ENCODE data around the gene TXNDC9. TPM values are rescaled to one million over a fixed set of nuclear protein-coding genes. Genes with fewer than 3 reads are reported as not detected.

TXNDC9 gene
- total and polyA plus RNA-seq, 10 donors = 18.3 to 49.7 (median 26.1) TPM

GRCh38 chr2:99275882-99276281, 60.3 kb downstream of the TXNDC9 start:
- Histone ChIP-seq H3K4me3 (no peak overlapping the region), H3K9me3 (peaks cover 4 to 35% (median 26%) of the 10 kb centered on the region in 8 donors), H3K36me3 (peaks cover 0 to 13% (median 0%) of the 10 kb centered on the region in 6 donors), H3K27ac (no peak overlapping the region), H3K4me1 (no peaks in the 10 kb centered on the region), H3K27me3 (replicated peaks in 1 of 7) (no peaks in the 10 kb centered on the region)
- intact Hi-C loops (cut with DNase I; ENCODE audit: low total_unique reads) = no loop called here
- TF ChIP-seq POLR2A (IDR thresholded peaks at IDR 0.05) (no peak), POLR2AphosphoS5 (IDR thresholded peaks at IDR 0.05) (no peak), CTCF (IDR thresholded peaks at IDR 0.05 in 8 of 11, conservative IDR thresholded peaks at IDR 0.05 in 3 of 11) (no peak)
- WGBS, 5 donors = 52 to 73% (median 67%) methylated on average over 7 of the region's 7 CpGs
- DNase-seq = no peak

Other genes starting within 250 kb of the TXNDC9 start
- 1 to 10 TPM in 6 of 7 donors, under 1 TPM in 1; 0.52 to 2.4 (median 1.5) TPM for gene C2orf15, start 194.6 kb downstream of the TXNDC9 start, total RNA-seq
- 1 to 10 TPM; 1.3 to 1.4 (median 1.3) TPM for gene C2orf15, start 194.6 kb downstream of the TXNDC9 start, polyA plus RNA-seq
- 10 to 100 TPM in 3 of 7 donors, 1 to 10 TPM in 4; 6.8 to 14.0 (median 8.1) TPM for gene TSGA10, start 181.4 kb downstream of the TXNDC9 start, total RNA-seq
- gene TSGA10, start 181.4 kb downstream of the TXNDC9 start, polyA plus RNA-seq = 1 to 10 TPM; 2.5 to 4.6 (median 2.7) TPM
- gene LIPT1, start 181.4 kb downstream of the TXNDC9 start, total RNA-seq = 10 to 100 TPM; 10.4 to 20.8 (median 15.6) TPM
- gene LIPT1, start 181.4 kb downstream of the TXNDC9 start, polyA plus RNA-seq = 10 to 100 TPM; 12.0 to 20.3 (median 17.6) TPM
- 10 to 100 TPM; 30.4 to 66.4 (median 37.1) TPM for gene MITD1, start 155.3 kb downstream of the TXNDC9 start, total RNA-seq
- 10 to 100 TPM; 57.1 to 72.4 (median 63.9) TPM for gene MITD1, start 155.3 kb downstream of the TXNDC9 start, polyA plus RNA-seq
- gene MRPL30, start 155.1 kb downstream of the TXNDC9 start, total RNA-seq = 10 to 100 TPM; 17.1 to 26.0 (median 22.4) TPM
- 10 to 100 TPM; 12.8 to 19.1 (median 18.3) TPM for gene MRPL30, start 155.1 kb downstream of the TXNDC9 start, polyA plus RNA-seq
- gene LYG2, start 80.7 kb downstream of the TXNDC9 start, total RNA-seq = not detected
- gene LYG2, start 80.7 kb downstream of the TXNDC9 start, polyA plus RNA-seq = not detected
- 1 to 10 TPM in 5 of 7 donors, under 1 TPM in 1, not detected in 1; 0.47 to 2.8 (median 1.5) TPM for gene LYG1, start 35.1 kb downstream of the TXNDC9 start, total RNA-seq
- gene LYG1, start 35.1 kb downstream of the TXNDC9 start, polyA plus RNA-seq = 1 to 10 TPM; 4.3 to 5.3 (median 4.4) TPM
- gene EIF5B, start 1.1 kb upstream of the TXNDC9 start, total RNA-seq = 10 to 100 TPM; 23.8 to 49.5 (median 32.3) TPM
- gene EIF5B, start 1.1 kb upstream of the TXNDC9 start, polyA plus RNA-seq = 10 to 100 TPM; 14.6 to 25.4 (median 22.3) TPM
- gene REV1, start 153.7 kb upstream of the TXNDC9 start, total RNA-seq = 10 to 100 TPM; 39.5 to 75.1 (median 53.8) TPM
- gene REV1, start 153.7 kb upstream of the TXNDC9 start, polyA plus RNA-seq = 10 to 100 TPM; 12.0 to 18.1 (median 14.1) TPM

Data from spleen (tissue), 11 donors.